GM19035 (cell line): ENCODE results near the gene FOXO1.

Experiments
- ATAC-seq: cut with Tn5 transposase; IDR thresholded peaks from one replicate; pipeline ENCODE4 v1.9.1; 2021; ENCODE audit not compliant: unreplicated experiment

The FOXO1 gene

DNA sequence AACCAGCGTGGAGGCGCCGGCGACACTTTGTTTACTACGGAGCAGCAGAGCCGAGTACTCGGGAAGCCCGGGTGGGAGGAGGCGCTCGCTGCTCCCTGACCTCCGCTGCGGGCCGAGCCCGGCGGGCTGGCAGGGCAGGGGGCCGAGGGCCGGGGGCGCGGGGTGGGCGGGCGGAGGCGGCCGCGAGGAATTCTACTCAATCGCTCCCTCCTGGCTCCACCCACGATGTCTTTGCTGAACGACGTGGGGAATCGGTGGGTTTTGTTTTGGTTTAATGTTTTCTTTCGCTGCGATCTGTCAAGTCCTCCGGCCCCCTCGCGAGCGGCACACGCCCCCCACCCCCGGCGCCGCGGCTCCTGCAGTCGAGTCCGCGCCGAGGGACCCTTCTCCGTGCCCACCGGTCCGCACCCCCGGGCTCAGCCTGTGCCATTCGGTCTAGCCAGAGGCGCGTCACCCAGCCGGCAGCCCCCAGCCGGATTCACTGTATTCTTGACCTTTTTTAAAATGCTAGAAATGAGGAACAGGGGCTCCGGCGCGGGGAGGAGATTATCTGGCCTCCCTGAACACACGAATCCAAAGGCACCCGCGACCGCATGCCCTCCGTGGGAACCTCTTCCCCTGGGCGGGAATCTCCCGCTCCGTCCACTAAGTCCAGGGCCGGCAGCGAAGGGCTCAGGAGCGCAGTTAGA, 636 bp upstream of the FOXO1 start:
- peak; percentile 11 for ATAC-seq

GRCh38 chr13:40665126-40666044, 1.1 kb downstream of the FOXO1 start:
- ATAC-seq, result peak; percentile 9

DNA sequence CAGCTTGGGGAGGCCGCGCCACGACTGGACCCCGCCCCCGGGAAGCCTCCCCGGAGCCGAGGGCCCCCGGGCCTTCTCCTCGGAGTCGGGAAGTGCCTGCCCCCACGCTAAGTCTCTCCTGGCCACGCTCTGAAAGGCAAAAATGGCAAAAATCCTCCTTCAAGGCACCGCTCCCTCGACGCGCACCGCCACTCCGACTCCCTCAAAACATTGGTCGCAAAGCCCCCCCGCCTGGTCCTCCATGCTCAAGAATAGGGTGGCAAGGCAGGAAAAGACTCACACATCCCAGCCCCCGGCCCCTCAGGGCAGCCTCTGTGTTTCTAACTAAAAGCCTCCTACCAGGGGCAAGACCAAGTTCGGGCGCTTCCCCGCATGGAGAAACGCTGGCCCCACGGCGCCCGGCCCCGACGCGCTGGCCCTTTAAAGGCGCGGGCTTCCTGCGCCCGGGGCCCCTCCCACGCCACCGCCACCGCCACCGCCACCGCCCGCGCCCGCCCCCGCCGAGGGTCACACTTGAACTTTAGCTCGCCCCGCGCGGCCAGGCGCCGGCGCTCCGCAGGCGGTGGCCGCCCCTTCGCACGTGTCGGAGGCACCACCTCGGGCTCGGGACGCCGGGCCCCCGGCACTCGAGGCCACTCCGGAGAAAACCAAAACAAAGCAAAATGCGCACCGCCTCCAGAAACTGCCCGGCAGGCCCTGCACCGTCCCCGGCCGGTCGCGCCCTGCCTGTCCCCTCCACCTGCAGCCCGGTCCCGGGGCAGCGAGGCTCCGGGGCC, 1.9 kb downstream of the FOXO1 start:
- peak; percentile 25 for ATAC-seq

DNA sequence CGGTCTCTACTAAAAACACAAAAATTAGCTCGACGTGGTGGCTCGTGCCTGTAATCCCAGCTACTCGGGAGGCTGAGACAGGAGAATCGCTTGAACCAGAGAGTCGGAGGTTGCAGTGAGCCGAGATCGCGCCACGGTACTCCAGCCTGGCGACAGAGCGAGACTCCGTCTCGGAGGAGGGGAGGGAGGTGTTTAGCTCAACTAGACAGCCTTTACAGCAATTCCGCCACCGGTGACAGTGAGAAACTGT, 2.4 kb downstream of the FOXO1 start:
- ATAC-seq, result peak; percentile 25

DNA sequence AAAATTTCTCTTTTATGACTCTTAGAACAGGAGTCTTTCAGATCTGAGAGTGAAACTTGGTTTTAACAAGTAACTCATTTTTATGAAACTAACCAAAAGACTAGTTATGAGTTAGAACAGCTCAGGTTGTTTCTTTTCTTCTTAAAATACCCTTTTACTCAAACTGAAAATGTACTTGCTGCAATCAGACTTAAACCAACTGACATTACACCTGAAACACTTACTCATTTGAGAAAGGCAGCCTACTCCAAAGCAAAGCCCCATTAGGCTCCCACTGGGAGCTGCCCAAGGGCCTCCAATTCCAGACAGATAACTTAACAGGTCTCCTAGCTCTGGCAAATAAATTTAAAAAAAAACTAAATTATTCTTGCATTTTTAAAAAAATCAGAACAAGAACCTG, 3.6 kb downstream of the FOXO1 start:
- peak; percentile 23 for ATAC-seq

- ATAC-seq, result no peak
These were observed 4.4 kb downstream of the FOXO1 start for GRCh38 chr13:40661875-40662665.

GRCh38 chr13:40660692-40661091, 5.7 kb downstream of the FOXO1 start:
- no peak for ATAC-seq

DNA sequence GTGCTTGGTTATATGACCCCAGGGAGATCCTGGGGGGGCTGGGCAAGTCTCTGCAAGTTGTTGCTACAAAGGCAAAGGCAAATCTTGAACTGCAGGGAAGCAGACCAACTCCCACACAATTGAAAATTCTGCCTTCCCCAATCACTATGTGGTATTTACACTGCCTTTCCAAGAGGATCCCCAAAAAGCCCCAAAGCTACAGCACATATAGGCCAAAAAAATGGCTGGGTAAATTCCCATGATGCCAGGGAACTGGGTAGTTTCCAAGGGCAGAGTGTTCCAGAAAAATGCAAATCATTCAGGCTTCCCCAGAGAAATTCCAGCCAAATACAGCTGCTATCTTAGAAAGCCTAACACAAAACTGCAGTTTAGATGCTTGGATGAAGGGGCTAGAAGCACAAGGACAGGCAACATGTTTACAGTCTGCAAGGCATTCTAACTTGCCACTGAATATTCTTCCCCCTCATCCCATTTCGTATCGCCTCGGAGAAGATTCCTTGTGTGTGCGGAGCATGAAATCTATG, 6.2 kb downstream of the FOXO1 start:
- ATAC-seq, result no peak

- ATAC-seq, result no peak
These were observed 8.5 kb downstream of the FOXO1 start for GRCh38 chr13:40657951-40658350.

GRCh38 chr13:40657307-40657706, 9.1 kb downstream of the FOXO1 start:
- ATAC-seq, result no peak

- ATAC-seq, result no peak
These were observed 10.1 kb downstream of the FOXO1 start for GRCh38 chr13:40656358-40656757.

DNA sequence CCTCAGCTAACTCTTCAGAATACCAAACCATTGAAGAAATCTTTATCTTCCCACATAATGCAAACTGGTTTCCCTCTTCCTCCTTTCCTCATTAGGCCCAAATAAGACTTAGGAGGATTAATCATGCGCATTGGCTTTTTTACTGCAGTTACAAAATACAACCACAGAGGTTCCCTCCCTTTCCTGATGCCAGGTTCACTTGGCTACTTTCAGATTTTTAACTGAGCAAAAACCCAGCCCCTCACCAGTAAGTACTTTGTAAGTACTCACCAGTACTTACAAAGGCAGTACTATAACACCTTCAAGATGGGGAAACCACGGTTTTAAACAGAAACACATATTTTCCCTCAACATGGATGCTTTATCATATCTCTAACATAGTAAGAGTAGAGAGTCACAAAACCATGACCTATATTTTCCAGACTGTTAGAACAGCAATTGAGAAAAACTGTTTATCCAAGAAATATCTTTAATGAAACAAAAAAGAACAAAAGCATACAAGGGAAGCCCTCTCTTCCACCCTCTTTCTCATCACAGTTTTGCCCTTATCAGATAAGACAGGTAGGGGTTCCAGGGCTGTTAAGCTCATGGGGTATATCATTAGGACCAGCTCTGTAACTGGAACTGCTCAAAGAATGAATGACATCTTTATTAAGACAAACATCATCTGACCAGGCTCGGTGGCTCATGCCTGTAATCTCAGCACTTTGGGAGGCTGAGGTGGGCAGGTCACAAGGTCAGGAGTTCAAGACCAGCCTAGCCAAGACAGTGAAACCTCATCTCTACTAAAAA, 12.7 kb downstream of the FOXO1 start:
- ATAC-seq, result no peak

DNA sequence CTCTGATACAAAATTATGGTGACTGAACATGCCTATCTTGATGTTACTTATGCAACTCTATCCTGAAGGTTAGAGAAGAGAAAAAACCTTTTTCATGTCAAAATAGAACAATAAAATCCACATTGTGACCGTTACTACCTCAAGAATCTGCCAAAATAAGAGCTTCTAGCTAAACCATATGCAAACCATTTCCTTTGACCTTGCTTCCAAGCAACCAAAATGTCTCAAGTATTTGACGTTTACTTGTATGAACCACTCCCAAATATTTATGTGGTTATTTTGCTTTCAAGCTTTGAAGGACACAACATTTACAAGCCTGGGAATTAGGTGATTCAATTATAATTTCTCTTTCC, 13.9 kb downstream of the FOXO1 start:
- ATAC-seq, result peak; percentile 48

DNA sequence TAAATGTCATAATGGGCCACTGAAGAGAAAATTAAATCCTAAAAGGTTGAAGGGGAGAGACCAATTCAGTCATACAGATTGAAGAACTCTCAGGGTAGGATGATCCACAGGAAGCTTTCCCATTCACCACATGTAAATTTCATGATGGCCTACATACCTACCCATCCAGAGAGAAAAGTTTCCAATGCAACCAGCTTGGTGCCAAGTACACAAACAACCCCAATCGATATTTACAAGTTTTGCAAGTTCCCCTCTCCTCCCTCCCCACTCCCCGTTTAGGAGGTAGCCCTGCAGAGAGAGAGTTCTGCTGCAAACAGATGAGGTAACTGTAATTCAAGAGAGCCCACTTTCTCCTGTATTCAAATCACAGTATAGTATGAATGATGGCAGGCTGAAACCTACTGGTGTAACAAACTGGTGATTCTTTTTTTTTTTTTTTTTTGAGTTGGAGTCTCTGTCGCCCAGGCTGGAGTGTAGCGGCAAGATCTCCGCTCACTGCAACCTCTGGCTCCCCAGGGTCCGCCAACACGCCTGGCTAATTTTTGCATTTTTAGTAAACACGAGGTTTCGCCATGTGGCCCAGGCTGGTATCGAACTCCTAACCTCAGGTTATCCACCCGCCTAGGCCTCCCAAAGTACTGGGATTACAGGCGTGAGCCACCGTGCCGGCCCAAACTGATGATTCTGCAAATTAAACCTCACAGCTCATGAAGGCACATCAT, 14.4 kb downstream of the FOXO1 start:
- peak; percentile 59 for ATAC-seq

- ATAC-seq, result no peak
These were observed 17.6 kb downstream of the FOXO1 start for GRCh38 chr13:40648841-40649240.

DNA sequence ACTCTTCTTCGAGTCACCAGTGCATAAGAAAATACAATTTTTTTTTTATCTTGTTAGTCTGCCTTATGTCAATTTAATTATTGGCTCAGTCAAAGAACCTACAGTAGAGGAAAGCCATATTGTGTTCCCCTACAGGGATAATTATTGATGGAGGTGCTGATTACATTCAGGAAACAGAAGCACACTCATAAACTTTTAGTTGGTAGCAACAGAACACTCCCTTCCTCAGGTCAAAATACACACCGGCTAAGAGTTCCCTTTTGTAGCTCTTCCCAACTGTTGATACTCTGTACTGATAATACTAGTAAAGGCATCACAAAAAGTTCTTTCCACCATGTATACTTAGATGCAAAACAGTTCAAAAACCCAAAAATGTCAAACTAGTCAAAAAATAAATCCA, 18.4 kb downstream of the FOXO1 start:
- ATAC-seq, result no peak

- ATAC-seq, result no peak
These were observed 21.4 kb downstream of the FOXO1 start for GRCh38 chr13:40644838-40645604.

- ATAC-seq, result no peak
These were observed 25.5 kb downstream of the FOXO1 start for GRCh38 chr13:40640845-40641458.
